Measurements from ENCODE around the gene NPY4R. TPM values are rescaled to one million over a fixed set of nuclear protein-coding genes. Genes with fewer than 3 reads are reported as not detected.
"Not testable (repeated sequence)": the region's sequence is repeated elsewhere in the genome, so short reads cannot be mapped to it uniquely, and the experiment has no call there.

The NPY4R gene
- total RNA-seq: not detected in 2 replicates

GRCh38 chr10:46465765-46466164 lies at the start of gene NPY4R:
Gene NPY4R (minus strand): TSS chr10:46465958. CDS start chr10:46462635, 3,323 bp downstream.
- intact Hi-C loops (cut with micrococcal nuclease): not testable (repeated sequence)

DNA sequence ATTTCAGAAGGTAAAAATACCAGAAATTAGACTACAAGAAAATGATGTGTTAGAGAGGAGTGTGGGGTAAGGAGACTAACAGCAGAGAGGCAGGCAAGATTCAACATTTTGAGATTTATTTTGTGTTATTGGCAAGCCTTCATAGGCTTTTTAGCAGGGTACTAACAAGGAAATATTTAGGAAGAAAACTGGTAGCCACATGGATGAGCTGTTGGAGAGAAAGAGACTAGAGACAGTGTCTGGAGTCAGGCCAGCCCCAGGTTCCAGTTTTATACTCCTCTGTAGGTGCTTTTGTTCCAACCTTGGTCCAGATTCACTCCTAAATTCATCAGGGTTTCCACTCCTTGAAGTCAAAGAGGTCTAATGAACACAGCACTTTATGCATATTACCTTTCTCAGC lies 49.6 kb upstream of the NPY4R start:
- intact Hi-C loops (cut with micrococcal nuclease): no loop called here

DNA sequence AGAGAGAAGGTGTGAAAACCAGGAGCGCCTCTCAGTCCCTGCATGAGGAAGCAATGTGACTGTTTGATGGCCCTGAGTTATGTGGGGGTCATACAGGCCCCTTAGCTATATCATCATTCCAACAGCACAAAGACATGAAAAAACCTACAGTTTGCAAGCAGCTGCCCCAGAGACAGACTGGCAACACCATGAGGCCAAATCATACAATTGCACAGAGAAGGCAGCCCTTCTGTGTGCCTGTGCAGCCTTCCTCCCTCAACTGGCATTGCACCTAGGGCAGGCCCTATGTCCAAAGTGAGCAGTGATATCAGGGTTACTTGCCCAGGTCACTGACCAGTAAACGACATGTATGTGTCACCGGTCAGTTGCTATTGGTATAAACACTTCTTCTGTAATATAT lies 49.1 kb upstream of the NPY4R start:
- intact Hi-C loops (cut with micrococcal nuclease): no loop called here

GRCh38 chr10:46514431-46514861 lies 48.7 kb upstream of the NPY4R start:
- intact Hi-C loops (cut with micrococcal nuclease): no loop called here

- intact Hi-C loops (cut with micrococcal nuclease): not testable (repeated sequence)
These were observed 47.6 kb upstream of the NPY4R start for GRCh38 chr10:46513333-46513732.

DNA sequence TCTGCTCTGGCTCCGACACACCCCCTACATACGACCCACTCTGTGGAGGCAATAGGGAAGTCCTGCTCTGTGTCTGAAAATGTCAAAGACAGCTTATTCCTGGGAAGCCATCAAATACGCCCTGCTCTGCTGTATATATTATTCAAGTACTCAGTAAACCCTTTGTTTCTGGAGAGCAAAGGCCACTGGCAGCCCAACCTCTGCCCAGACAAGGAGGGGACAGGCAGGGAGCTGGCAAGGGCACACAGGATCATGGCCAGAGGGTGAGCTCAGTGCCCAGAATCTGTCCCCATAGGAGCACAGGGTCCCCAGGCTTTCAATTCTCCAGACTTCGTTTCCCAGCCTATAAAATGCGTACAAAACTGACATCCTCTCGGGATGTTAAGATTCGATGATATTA lies 47.0 kb upstream of the NPY4R start:
- intact Hi-C loops (cut with micrococcal nuclease): not testable (repeated sequence)

- intact Hi-C loops (cut with micrococcal nuclease): not testable (repeated sequence)
These were observed 46.2 kb upstream of the NPY4R start for GRCh38 chr10:46512002-46512401.

DNA sequence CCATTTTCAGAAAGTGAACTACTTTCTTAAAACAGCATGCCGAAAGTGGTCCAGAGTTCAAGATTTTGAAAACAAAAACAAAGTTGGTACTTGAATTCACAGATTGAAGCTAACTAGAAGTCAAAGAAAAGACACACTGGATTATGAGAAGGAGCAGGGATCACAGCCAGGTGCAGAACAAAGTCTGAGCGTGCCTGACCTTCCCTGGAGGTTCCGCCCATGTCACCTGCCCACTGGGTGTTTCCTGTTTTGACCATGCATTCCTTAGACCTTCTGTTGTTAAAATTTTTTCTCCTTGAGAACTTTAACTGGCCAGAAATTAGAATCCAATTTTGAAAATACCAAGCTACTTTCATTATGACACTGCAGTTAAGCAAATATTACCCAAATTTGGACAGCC lies 34.2 kb upstream of the NPY4R start:
- intact Hi-C loops (cut with micrococcal nuclease): not testable (repeated sequence)

DNA sequence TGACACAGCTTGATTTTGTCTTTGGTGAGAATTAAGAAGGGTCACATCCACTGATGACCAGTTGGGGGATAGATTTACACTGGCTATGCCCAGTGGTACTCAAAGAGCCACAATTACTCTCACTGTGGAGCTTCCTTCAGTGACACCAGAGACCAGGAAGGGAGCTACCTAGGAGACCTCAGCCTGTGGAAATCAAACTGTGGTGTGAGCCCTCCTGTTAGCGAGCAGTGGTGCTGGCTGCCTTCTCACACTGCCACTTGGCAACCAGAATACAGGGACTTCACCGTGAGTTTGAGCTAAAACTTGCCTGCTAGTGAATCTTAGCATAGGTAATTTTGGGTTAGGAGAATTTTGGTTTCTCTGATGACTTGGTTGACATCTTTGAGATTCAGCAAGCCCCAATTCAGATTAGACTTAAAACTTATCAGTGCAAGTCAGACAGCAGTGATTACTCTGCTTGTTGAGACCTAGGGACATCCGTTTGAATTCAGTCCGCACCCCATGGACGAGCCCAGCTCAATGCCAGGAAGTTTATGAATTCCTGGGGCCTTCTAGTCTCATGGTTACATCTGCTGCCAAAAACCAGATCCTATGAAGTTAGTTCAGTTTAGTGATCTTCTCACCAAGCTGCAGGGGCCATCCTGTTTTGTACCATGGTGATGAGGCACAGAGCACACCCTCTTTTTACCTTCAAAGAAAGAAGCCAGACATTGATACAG lies 33.4 kb upstream of the NPY4R start:
- intact Hi-C loops (cut with micrococcal nuclease): not testable (repeated sequence)

DNA sequence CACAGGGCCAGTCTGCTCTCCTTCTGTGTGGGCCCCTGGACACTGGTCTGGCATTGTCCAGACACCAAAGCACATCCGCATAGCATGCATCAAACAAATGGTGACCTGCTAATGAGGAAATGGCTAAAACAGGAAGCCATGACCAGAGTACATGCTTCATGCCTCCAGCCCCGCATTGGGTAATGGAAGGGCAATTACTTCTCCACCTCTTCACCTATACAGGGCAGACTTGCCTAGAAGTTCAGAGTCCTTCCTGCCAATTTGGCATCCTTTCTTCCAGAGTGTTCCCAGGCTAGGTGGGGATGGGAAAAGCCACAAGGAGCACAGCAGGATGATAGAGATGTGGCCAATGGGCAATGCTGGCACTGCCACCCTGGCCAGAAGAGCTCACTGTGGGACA lies 32.1 kb upstream of the NPY4R start:
- intact Hi-C loops (cut with micrococcal nuclease): not testable (repeated sequence)

GRCh38 chr10:46497401-46497800 lies 31.6 kb upstream of the NPY4R start:
- intact Hi-C loops (cut with micrococcal nuclease): not testable (repeated sequence)

DNA sequence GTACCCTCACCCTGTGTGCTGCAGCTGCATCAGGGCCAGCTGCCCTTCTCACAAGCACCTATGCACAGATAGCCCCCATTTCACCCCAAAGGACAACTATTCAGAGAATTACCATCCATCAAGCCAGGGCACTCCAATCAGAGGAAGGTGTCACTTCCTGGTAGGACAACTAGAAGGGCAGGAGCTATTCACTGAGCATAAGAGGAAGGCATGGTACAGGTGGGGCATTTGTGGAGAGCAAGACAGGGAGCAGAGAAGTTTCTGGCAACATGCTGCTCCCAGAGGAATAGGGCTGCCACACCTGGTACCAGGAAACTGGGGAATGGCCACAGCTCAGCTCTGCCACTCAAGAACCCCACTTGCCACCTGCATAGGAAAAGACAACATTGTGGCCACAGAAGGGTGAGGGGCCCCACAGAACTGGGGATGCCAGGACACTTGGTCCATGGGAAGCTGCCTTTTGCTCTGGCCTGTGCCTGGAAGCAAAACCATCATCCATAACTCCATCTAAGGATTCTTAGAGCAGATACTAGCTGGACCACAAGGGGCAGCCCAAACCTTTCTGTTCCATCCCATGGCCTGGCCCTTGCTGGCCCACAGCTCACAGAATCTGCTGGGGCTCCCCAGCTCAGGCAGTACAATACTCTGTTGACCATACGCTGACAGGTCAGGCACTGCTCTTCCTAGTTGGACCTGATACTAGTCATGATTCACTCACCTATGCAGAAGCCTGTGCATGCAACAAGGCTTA lies 25.8 kb upstream of the NPY4R start:
- intact Hi-C loops (cut with micrococcal nuclease): not testable (repeated sequence)

DNA sequence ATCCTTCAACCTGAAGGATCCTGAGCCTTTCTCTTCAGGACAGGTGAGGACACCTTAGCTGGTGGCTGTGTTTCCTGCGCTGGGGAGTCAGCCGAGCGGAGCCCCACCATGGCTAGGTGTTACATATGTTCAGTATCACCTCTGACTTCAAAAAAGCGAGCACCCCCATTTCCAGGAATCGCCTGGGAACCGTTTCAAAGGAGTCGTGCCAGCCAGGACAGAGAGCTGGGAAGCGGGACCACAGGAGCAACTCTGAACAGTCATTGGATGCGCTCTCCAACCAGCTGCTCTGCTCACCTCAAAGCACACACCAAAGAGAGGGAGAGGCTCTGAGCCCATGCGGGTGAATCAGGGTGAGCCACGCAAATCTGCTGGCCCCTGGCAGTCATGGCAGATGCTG lies 24.5 kb upstream of the NPY4R start:
- intact Hi-C loops (cut with micrococcal nuclease): not testable (repeated sequence)

DNA sequence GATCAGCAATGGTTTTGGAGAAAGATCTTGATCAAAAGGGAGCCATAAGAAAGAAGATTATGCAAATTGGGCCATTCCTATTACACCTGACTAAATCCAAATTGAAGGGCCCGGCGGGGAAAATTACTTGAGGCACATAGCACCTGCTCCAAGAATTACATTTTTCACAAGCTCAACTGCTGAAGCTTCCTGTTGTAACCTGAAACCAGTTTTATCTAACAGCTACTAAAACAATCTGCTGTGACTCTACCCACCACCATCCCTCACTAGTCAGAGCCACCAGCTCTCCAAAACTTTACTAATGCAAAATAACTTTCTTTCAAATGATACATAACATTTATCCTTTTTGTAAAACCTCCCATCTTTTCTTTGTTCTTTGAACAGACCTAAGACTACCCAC lies 20.7 kb upstream of the NPY4R start:
- intact Hi-C loops (cut with micrococcal nuclease): not testable (repeated sequence)

GRCh38 chr10:46474746-46475320 lies 9.1 kb upstream of the NPY4R start:
- intact Hi-C loops (cut with micrococcal nuclease): not testable (repeated sequence)

DNA sequence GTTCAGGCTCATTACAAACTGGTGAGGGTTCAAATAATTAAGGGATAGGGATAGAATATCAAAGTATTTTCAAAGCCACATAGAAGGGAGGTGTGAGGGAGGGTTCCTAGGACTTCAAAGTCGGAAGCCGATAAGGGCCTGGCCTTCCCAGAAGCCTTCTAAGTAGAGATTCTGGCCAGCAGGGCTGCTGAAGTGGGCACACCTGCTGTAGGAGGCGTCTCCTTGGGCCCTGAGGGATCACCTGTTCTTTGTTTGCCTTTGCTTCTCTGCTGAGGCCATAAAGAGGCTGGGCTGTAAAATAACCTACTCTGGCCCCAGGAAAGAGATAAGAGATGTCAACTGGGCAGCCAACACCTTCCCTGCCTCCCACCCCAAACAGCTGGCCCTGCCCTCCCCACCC lies 8.0 kb upstream of the NPY4R start:
- intact Hi-C loops (cut with micrococcal nuclease): not testable (repeated sequence)

GRCh38 chr10:46470134-46470533 lies 4.4 kb upstream of the NPY4R start:
- intact Hi-C loops (cut with micrococcal nuclease): not testable (repeated sequence)

DNA sequence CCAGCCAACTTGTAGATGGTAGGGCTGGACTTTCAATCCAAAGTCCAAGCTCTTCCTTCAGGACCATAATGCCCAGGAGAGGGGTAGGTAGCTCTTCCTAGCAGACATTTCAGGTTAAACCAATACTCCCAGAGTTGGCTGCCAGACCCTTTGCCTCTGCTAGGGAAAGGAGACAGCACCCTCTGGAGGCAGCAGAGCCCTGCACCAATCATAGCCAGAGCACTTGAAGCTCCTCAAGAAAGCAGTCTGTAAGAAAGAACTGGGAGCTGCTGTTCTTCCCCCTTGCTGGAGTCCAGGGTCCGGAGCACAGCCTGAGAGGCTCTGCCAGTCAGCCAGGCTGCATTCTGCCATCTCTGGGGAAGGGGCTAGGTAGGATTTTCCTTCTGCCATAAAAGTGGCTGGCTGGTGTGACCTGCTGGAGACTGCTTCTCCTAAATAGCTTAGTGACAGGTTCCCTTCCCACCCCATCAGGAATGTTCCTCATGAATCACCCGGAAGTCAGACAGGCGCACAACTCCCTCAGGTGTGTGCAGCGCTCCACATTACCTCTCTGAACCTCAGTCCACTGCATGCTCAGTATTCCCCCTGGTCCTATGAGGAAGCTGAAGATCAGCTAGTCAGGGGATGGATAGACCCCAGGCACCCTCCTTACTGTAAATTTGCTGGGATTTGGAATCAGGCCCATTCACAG lies 2.5 kb upstream of the NPY4R start:
- intact Hi-C loops (cut with micrococcal nuclease): not testable (repeated sequence)

DNA sequence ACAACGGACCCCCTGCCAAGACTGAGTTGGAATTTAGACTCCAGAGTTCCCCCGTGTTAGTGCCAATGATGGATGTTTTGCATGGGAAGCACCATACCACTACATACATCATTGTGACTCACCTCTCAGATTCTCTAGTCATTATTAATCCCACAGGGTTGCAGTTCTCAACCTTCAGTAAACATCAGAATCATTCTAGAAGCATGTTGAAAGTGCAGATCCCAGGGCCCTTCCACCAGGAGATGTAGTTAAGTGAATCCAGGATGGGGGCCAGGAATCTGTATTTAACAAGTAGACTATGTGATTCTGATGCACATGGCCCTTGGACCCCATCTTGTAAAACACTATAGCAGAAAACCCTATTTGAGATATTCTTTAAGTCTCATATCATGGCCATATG lies 2.1 kb downstream of the NPY4R start:
- intact Hi-C loops (cut with micrococcal nuclease): not testable (repeated sequence)

DNA sequence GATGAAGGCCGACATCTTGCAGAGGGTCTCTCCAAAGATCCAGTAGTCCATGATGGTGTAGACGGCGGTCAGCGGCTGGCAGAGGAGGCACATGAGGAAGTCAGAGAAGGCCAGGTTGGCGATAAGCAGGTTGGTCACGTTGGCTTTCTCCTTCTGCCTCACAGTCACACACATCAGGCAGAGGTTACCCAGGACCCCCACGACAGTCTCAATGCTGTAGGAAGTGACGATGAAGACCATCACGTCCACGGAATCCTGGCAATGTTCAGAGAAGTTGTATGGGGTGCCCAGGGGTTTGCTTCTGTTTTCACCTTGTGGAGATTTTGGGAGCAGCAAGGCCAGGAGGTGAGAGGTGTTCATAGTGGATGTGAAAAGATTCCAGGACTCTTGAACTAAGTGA lies 3.5 kb downstream of the NPY4R start:
- intact Hi-C loops (cut with micrococcal nuclease): not testable (repeated sequence)

GRCh38 chr10:46459579-46459978 lies 6.2 kb downstream of the NPY4R start:
- intact Hi-C loops (cut with micrococcal nuclease): not testable (repeated sequence)

DNA sequence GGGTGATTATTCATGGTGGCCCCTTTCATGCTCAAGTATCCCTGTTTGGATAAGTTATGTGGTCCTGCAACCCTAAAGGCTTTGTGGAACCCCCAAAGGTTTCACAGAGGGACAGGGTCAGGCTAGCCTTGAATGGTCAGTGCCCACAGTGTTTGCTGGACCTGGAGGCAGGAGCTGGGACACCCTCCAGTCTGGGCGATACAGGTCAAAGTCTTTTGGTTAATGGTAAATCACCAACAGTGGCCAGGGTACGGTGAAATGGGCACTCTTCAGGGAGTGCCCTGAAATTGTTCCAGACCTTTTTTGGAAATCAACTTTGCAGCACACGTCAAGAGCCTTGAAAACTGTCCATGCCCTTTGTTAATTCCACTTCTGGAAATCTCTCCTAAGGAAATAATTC lies 8.7 kb downstream of the NPY4R start:
- intact Hi-C loops (cut with micrococcal nuclease): not testable (repeated sequence)
